Sigmoid colon (tissue), 7 donors: ENCODE results near the gene SOX30. TPM values are rescaled to one million over a fixed set of nuclear protein-coding genes. Genes with fewer than 3 reads are reported as not detected.
A peak's percentile ranks its signal among the peaks of the same experiment; 100 is the strongest.
"Not testable (repeated sequence)": the region's sequence is repeated elsewhere in the genome, so short reads cannot be mapped to it uniquely, and the experiment has no call there.

Source experiments
- DNase-seq: peaks from one replicate; pipeline ENCODE4 v3.0.0-alpha.2; 2019
- H3K27ac ChIP-seq, 4 donors: fragments of 200-600 bp; sonication (generic); one replicate each; pipeline ENCODE4 v1.5.1; 2016 to 2019; ENCODE audit warnings: mild to moderate bottlenecking in 1 of 4
- H3K27me3 ChIP-seq, 3 donors: fragments of 200-600 bp; sonication (generic); one replicate each; pipeline ENCODE4 v1.5.1; 2019; ENCODE audit warnings: mild to moderate bottlenecking in 1 of 3
- H3K36me3 ChIP-seq, 4 donors: fragments of 200-600 bp; sonication (generic); one replicate each; pipeline ENCODE4 v1.5.1; 2016 to 2019
- H3K4me1 ChIP-seq, 4 donors: fragments of 200-600 bp; sonication (generic); one replicate each; pipeline ENCODE4 v1.5.1; 2017 to 2019
- H3K4me3 ChIP-seq, 4 donors: fragments of 200-600 bp; sonication (generic); one replicate each; pipeline ENCODE4 v1.5.1; 2017 to 2019; ENCODE audit warnings: mild to moderate bottlenecking in 2 of 4, moderate library complexity in 1 of 4
- H3K9me3 ChIP-seq, 4 donors: fragments of 200-600 bp in 3 of 4; sonication (generic) in 3 of 4; one replicate each; pipeline versions ENCODE4 v1.5.1 to v1.6.1; 2013 to 2019
- EP300 ChIP-seq, 4 donors: sonication (generic); formaldehyde crosslinking; IDR thresholded peaks; one replicate each; pipeline ENCODE4 v1.6.1; 2017; ENCODE audit warnings: antibody characterized with exemption in 4 of 4
- POLR2A ChIP-seq, 2 donors: fragments of 450-650 bp; IDR thresholded peaks; one replicate each; pipeline ENCODE4 v1.6.1; 2016; ENCODE audit warnings: antibody characterized with exemption in 2 of 2, mild to moderate bottlenecking in 2 of 2, moderate library complexity in 2 of 2
- POLR2AphosphoS5 ChIP-seq, 4 donors: sonication (generic); formaldehyde crosslinking; IDR thresholded peaks; one replicate each; pipeline ENCODE4 v1.6.1; 2017; ENCODE audit warnings: antibody characterized with exemption in 4 of 4
- WGBS, 2 donors: extraction: QIAGEN DNeasy Blood & Tissue Kit; methylation state at CpG; one replicate each; pipeline ENCODE4 v1.1.7; 2013; 5-methylcytosine and 5-hydroxymethylcytosine counted together
- intact Hi-C: fragments of 100-400 bp; cut with DNase I; formaldehyde crosslinking; loops from one replicate; pipeline ENCODE4 v1.15.1; 2023
- polyA plus RNA-seq, 3 donors: library from polyadenylated mRNA; stranded (reverse); fragments of 200-250 nt; gene quantifications; one replicate each; pipeline ENCODE4 v1.2.3, GENCODE V29; 2013
- total RNA-seq, 4 donors: library from RNA; depleted of rRNA; stranded (reverse); fragments of >200 nt; gene quantifications; one replicate each; pipeline ENCODE4 v1.1.0, GENCODE V29; 2016
- TF ChIP-seq, protein P1 (sequence below), 4 experiments: fragments of 450-650 bp in 3 of 4; fragments of 200-600 bp in 1 of 4; IDR thresholded peaks; one replicate each; pipeline ENCODE4 v1.5.1; 2016 to 2019; ENCODE audit warnings: antibody characterized with exemption in 4 of 4, mild to moderate bottlenecking in 3 of 4, moderate library complexity in 2 of 4
- donor health status: healthy with polysubstance abuse.
- donor health status: Bipolar disorder and iron deficiency.
- donor health status: healthy.

The SOX30 gene
- total and polyA plus RNA-seq, 7 donors, result 0.12 to 0.55 (median 0.33) TPM; not detected in 4

DNA sequence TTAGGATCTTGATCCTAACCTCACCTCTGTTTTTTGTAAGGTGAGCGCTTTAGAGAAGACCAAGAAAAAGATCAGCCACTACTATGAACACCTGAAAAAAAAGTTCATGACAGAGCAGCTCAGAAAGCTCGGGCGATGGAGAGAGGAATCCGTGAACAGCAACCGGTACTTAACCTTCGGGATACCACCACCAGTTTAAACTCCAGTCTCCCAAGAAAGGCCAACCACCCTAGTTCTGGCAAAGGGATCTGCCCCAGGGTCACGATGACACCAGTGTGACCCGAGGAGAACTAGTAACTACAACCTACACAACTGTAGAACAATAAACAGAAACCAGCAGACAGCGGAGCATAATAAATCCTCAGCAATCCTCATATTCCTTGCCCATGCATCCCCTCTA, 27.6 kb upstream of the SOX30 start:
- 97% methylated on average over 9 of the region's 9 CpGs for WGBS, 2 donors
- no peak for DNase-seq
- H3K27me3 ChIP-seq, result no peaks in the 10 kb centered on the region

DNA sequence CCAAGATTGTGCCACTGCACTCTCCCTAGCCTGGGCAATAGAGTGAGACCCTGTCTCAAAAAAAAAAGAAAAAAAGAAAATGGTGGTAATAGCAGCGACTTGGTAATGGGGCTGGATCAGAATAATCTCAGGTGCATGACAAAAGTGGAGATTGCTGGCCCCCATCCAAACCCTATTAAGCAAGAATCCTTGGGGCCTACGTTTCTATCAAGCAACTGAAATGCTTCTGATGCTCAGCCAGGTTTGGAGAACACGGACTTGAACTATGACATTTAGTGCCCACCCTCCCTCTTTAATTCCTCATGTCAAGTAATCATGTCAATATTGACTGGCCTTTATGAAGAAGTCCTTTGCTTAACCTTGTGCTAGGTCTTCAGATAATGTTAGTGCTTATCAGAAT, 25.7 kb upstream of the SOX30 start:
- no peak for TF ChIP-seq EP300 (IDR thresholded peaks at IDR 0.05)
- no peak for TF ChIP-seq POLR2A (IDR thresholded peaks at IDR 0.05)
- TF ChIP-seq, protein P1, sequence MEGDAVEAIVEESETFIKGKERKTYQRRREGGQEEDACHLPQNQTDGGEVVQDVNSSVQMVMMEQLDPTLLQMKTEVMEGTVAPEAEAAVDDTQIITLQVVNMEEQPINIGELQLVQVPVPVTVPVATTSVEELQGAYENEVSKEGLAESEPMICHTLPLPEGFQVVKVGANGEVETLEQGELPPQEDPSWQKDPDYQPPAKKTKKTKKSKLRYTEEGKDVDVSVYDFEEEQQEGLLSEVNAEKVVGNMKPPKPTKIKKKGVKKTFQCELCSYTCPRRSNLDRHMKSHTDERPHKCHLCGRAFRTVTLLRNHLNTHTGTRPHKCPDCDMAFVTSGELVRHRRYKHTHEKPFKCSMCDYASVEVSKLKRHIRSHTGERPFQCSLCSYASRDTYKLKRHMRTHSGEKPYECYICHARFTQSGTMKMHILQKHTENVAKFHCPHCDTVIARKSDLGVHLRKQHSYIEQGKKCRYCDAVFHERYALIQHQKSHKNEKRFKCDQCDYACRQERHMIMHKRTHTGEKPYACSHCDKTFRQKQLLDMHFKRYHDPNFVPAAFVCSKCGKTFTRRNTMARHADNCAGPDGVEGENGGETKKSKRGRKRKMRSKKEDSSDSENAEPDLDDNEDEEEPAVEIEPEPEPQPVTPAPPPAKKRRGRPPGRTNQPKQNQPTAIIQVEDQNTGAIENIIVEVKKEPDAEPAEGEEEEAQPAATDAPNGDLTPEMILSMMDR (IDR thresholded peaks at IDR 0.05), result no peak
- no peak for TF ChIP-seq POLR2AphosphoS5 (IDR thresholded peaks at IDR 0.05)
- intact Hi-C loops, result no loop called here
- WGBS, 2 donors, result 44 to 77% methylated on average over 3 of the region's 3 CpGs
- H3K27me3 ChIP-seq, result no peaks in the 10 kb centered on the region
- H3K27ac ChIP-seq, result no peak overlapping the region
- no peak for DNase-seq
- H3K4me3 ChIP-seq, result no peak overlapping the region
- peaks cover 0 to 14% (median 3%) of the 10 kb centered on the region in 4 donors for H3K4me1 ChIP-seq
- H3K9me3 ChIP-seq, result no peaks in the 10 kb centered on the region
- H3K36me3 ChIP-seq, result no peaks in the 10 kb centered on the region

More for the DNA sequence above, 27.6 kb upstream of the SOX30 start:
- H3K4me1 ChIP-seq, result peaks cover 0 to 14% (median 3%) of the 10 kb centered on the region in 4 donors
- H3K9me3 ChIP-seq, result no peaks in the 10 kb centered on the region
- TF ChIP-seq POLR2AphosphoS5 (IDR thresholded peaks at IDR 0.05) (no peak), POLR2A (IDR thresholded peaks at IDR 0.05) (no peak), EP300 (IDR thresholded peaks at IDR 0.05) (no peak)
- TF ChIP-seq, protein P1 (IDR thresholded peaks at IDR 0.05), result no peak
- intact Hi-C loops, result no loop called here
- no peaks in the 10 kb centered on the region for H3K36me3 ChIP-seq
- no peak overlapping the region for H3K27ac ChIP-seq
- no peak overlapping the region for H3K4me3 ChIP-seq

DNA sequence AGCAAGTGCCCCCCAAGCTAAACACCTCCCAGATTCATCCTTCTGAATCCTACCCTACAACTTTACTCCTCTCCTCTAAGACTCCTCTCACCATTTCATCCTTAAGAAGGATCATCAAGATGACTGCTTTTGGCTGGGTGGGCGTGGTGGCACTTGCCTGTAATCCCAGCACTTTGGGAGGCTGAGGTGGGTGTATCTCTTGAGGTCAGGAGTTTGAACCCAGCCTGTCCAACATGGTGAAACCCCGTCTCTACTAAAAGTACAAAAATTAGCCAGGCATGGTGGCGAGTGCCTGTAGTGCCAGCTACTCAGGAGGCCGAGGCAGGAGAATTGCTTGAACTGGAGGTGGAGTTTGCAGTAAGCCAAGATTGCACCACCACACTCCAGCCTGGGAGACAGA, 22.1 kb upstream of the SOX30 start:
- WGBS, 2 donors, result 91 to 92% methylated on average over 4 of the region's 4 CpGs
- not testable (repeated sequence) for H3K9me3 ChIP-seq, H3K4me3 ChIP-seq, DNase-seq, H3K27ac ChIP-seq, H3K36me3 ChIP-seq
- Histone ChIP-seq H3K27me3 (peaks cover 0 to 17% (median 2%) of the 10 kb centered on the region in 3 donors), H3K4me1 (peaks cover 0 to 16% (median 12%) of the 10 kb centered on the region in 4 donors)
- intact Hi-C loops, result loop anchor here (5.0 kb wide), 1 partner anchor 97 kb away; the partner anchor contains the start of gene ADAM19

DNA sequence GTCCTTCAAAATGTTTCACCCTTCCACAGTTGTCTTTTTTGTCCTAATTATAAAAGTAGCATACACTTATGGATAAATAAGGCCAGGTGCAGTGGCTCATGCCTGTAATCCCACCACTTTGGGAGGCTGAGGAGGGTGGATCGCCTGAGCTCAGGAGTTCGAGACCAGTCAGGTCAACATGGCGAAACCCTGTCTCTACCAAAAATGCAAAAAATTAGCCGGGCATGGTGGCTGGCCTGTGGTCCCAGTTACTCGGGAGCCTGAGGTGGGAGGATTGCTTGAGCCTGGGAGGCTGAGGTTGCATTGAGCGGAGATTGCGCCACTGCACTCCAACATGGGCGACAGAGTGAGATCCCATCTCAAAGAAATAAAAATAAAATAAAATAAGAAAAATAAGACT, 20.7 kb upstream of the SOX30 start:
- Histone ChIP-seq H3K9me3 (no peaks in the 10 kb centered on the region), H3K4me1 (peaks cover 0 to 16% (median 12%) of the 10 kb centered on the region in 4 donors), H3K27ac (no peak overlapping the region), H3K4me3 (no peak overlapping the region), H3K36me3 (no peaks in the 10 kb centered on the region), H3K27me3 (peaks cover 0 to 17% (median 2%) of the 10 kb centered on the region in 3 donors)
- intact Hi-C loops, result loop anchor here (5.0 kb wide), 1 partner anchor 96 kb away; the partner anchor contains the start of gene ADAM19
- TF ChIP-seq, protein P1 (IDR thresholded peaks at IDR 0.05), result no peak
- TF ChIP-seq EP300 (IDR thresholded peaks at IDR 0.05) (no peak), POLR2AphosphoS5 (IDR thresholded peaks at IDR 0.05) (no peak)
- no peak for DNase-seq
- WGBS, 2 donors, result 96 to 97% methylated on average over 8 of the region's 8 CpGs

DNA sequence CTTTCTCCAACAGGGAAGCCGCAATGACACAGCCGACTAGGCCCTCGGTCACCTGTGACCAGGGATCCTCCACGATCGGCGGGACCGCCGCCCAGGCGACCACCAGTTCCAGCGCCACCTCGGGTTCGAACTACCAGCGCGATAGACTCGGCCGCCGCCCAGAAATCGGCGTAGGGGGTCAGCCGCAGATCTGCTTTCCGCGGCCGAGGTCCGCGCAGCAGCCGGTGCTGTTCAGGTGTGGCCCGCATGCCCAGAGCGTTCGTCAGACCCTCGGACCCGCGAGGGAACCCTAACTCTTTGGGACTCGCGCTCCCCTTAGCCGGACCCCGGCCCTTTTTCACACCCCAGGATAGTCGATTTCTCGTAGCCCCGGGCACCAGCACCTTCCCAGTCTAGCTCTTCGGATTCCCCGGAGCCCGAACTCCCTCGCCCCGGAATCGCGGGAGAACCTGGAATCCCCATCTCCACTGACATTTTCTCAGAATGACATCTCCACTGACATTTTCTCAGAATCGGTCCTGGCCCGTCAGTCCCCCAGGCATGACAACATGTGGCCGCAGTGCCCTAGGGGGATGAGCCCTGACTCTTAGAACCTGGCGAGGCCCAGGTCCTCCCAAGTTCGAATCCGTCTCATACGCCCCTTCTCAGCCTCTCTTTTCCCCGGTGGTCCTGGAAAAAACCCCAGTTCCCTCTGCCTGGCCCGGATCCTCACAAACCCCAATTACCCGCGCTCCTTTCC, 19.5 kb upstream of the SOX30 start:
- peaks cover 0 to 16% (median 12%) of the 10 kb centered on the region in 4 donors for H3K4me1 ChIP-seq
- peak overlapping the region; percentile 45 to 65 (median 58) for H3K4me3 ChIP-seq
- peaks cover 0 to 17% (median 2%) of the 10 kb centered on the region in 3 donors for H3K27me3 ChIP-seq
- peak overlapping the region in 2 of 4 donors; percentile 32 to 37 for H3K27ac ChIP-seq
- no peak for TF ChIP-seq EP300 (IDR thresholded peaks at IDR 0.05)
- no peak for TF ChIP-seq POLR2AphosphoS5 (IDR thresholded peaks at IDR 0.05)
- TF ChIP-seq, protein P1 (IDR thresholded peaks at IDR 0.05), result no peak
- TF ChIP-seq POLR2A (IDR thresholded peaks at IDR 0.05), result no peak
- no peaks in the 10 kb centered on the region for H3K36me3 ChIP-seq
- intact Hi-C loops, result loop anchor here (5.0 kb wide), 1 partner anchor 94 kb away; the partner anchor contains the start of gene ADAM19
- H3K9me3 ChIP-seq, result no peaks in the 10 kb centered on the region
- 17 to 32% methylated on average over 57 of the region's 57 CpGs for WGBS, 2 donors
- no peak for DNase-seq
